ENCODE data around the gene MACROH2A2. TPM values are rescaled to one million over a fixed set of nuclear protein-coding genes. Genes with fewer than 3 reads are reported as not detected.
A peak's percentile ranks its signal among the peaks of the same experiment; 100 is the strongest.

MACROH2A2 gene
- total RNA-seq, 1 donor from 2014 or later: 17.9 TPM

DNA sequence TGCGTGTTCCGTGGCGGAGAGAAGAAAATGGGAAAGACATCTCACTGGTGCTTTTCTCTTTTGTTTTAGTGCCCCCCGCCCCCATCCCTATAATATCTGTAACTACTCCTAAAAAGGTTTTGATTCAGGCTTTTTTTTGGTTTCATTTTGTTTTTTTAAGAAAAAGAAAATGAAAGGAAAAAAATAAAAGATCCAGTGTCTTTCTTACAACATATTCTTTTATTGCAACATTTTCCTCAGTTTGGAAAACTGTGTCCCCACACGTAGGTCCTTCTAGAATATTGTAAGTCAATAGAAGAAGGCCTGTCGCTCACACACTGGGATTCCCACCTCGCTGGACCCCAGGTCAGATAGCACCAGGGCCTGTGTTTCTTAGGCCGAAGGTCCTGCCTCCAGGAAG lies 59.4 kb downstream of the MACROH2A2 start:
- no peak overlapping the region for H3K4me3 ChIP-seq
- no peak overlapping the region for H3K27ac ChIP-seq (replicated peaks)
- peaks cover 69% of the 10 kb centered on the region for H3K36me3 ChIP-seq
- intact Hi-C loops (cut with micrococcal nuclease): no loop called here
- H3K27me3 ChIP-seq (ENCODE audit: low read depth): no peaks in the 10 kb centered on the region
- no peaks in the 10 kb centered on the region for H3K9me3 ChIP-seq (replicated peaks)
- DNase-seq: no peak
- TF ChIP-seq, protein P1, sequence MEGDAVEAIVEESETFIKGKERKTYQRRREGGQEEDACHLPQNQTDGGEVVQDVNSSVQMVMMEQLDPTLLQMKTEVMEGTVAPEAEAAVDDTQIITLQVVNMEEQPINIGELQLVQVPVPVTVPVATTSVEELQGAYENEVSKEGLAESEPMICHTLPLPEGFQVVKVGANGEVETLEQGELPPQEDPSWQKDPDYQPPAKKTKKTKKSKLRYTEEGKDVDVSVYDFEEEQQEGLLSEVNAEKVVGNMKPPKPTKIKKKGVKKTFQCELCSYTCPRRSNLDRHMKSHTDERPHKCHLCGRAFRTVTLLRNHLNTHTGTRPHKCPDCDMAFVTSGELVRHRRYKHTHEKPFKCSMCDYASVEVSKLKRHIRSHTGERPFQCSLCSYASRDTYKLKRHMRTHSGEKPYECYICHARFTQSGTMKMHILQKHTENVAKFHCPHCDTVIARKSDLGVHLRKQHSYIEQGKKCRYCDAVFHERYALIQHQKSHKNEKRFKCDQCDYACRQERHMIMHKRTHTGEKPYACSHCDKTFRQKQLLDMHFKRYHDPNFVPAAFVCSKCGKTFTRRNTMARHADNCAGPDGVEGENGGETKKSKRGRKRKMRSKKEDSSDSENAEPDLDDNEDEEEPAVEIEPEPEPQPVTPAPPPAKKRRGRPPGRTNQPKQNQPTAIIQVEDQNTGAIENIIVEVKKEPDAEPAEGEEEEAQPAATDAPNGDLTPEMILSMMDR (IDR thresholded peaks at IDR 0.05; ENCODE audit: borderline replicate concordance): no peak
- H3K4me1 ChIP-seq: peaks cover 10% of the 10 kb centered on the region

DNA sequence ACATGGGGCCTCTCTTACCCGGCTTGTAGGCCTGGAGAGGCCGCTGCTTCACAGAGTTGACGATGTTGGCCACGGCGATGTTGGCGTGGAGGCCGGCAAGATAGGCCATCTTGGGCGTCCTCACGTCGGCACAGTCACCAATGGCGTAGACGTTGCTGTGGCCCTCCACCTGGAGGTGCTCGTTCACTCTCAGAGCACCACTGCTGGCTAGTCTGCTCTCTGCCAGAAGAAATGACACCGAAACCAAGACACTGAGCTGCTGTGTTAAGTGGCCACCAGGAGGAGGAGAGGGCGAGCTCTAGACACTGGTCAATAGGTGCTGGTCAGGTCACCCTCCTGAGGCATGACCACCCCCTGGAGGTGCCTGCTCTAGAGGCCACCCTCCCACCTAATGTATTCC lies 62.3 kb downstream of the MACROH2A2 start:
- H3K36me3 ChIP-seq: peaks cover 82% of the 10 kb centered on the region
- no peaks in the 10 kb centered on the region for H3K9me3 ChIP-seq (replicated peaks)
- TF ChIP-seq, protein P1 (IDR thresholded peaks at IDR 0.05; ENCODE audit: borderline replicate concordance): no peak
- peaks cover 16% of the 10 kb centered on the region for H3K4me1 ChIP-seq
- no peak overlapping the region for H3K4me3 ChIP-seq
- no peak overlapping the region for H3K27ac ChIP-seq (replicated peaks)
- intact Hi-C loops (cut with micrococcal nuclease): no loop called here
- no peak for DNase-seq
- H3K27me3 ChIP-seq (ENCODE audit: low read depth): no peaks in the 10 kb centered on the region

DNA sequence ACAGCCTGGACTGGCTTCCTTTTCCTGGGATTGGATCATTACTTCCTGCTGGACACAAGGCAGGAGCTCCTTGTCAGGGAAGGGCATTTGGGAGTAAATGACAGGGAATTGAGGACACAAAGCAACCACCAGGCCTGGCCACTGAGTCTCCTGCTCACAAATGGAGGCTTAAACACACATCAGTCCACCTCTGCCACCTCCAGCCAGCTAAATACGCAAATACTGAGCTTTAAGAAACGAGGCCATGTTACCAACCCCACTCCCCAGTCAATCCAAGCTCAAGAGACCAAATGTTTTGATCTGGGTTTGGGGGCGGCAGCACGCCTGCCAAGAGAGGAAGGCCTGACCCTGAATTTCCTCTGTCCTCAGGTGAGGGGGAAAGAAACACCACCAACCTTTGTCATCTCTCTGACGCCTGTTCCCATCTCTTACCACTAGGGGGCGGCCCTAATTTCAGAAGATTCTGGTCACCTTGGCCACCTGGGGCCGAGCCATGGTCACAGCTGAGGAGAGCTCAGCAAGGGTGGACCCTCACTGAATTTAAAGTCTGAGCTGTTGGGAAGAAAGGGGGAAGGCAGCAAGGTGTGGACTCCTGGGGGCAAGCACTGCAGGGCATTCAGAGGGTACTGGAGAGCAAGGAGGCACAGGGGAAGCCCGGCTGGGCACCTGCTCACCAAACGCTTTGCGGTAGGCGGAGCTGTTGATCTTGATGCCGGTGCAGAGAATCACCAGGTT lies 63.5 kb downstream of the MACROH2A2 start:
- TF ChIP-seq, protein P1 (IDR thresholded peaks at IDR 0.05; ENCODE audit: borderline replicate concordance): peak; percentile 87
- Histone ChIP-seq H3K9me3 (replicated peaks) (no peaks in the 10 kb centered on the region), H3K27me3 (ENCODE audit: low read depth) (no peaks in the 10 kb centered on the region), H3K27ac (replicated peaks) (peak overlapping the region; percentile 31), H3K4me1 (peaks cover 18% of the 10 kb centered on the region), H3K4me3 (no peak overlapping the region), H3K36me3 (peaks cover 81% of the 10 kb centered on the region)
- intact Hi-C loops (cut with micrococcal nuclease): no loop called here
- peak; percentile 27 for DNase-seq

DNA sequence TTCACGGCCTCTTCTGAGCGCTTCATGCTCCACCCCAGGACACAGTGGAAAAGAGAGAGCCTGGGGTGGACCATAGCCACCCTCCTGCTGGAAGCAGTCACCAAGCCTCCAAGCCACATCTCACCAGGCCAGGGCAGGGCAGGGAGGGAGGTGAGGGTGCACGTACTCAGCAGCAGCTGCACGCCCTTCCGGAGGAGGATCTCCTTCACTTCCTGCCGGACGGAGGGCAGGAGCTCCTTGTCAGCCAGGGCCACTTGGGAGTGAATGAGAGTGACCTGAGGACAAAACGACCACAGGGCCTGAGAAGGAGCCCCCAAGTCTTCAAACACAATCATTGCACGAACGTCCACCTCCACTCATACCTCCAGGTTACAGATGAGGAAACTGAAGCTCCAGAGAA lies 65.0 kb downstream of the MACROH2A2 start:
- DNase-seq: no peak
- intact Hi-C loops (cut with micrococcal nuclease): no loop called here
- TF ChIP-seq, protein P1 (IDR thresholded peaks at IDR 0.05; ENCODE audit: borderline replicate concordance): no peak
- H3K36me3 ChIP-seq: peaks cover 74% of the 10 kb centered on the region
- no peak overlapping the region for H3K27ac ChIP-seq (replicated peaks)
- H3K27me3 ChIP-seq (ENCODE audit: low read depth): no peaks in the 10 kb centered on the region
- no peaks in the 10 kb centered on the region for H3K9me3 ChIP-seq (replicated peaks)
- H3K4me3 ChIP-seq: no peak overlapping the region
- peaks cover 18% of the 10 kb centered on the region for H3K4me1 ChIP-seq

DNA sequence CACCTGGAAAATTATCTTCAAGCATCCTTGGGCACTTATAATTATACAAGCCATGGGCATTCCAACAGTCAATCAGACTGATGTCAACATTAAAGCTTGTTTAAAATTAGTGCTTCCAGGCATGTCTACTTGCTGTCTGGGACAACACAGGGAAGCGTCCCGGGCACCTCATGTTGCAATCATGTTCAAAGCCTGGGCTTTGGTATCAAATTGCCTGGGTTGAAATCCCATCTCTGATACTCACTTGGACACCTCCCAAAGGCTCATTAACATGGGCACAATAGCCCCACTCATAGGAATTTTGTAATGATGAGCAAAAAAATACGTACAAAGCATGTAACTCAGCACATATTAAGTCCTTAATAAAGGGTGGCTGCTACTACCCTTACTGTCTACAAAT lies 65.5 kb downstream of the MACROH2A2 start:
- intact Hi-C loops (cut with micrococcal nuclease): no loop called here
- TF ChIP-seq, protein P1 (IDR thresholded peaks at IDR 0.05; ENCODE audit: borderline replicate concordance): no peak
- no peak overlapping the region for H3K4me3 ChIP-seq
- no peak overlapping the region for H3K27ac ChIP-seq (replicated peaks)
- no peak for DNase-seq
- H3K36me3 ChIP-seq: peaks cover 74% of the 10 kb centered on the region
- H3K27me3 ChIP-seq (ENCODE audit: low read depth): no peaks in the 10 kb centered on the region
- peaks cover 18% of the 10 kb centered on the region for H3K4me1 ChIP-seq
- H3K9me3 ChIP-seq (replicated peaks): no peaks in the 10 kb centered on the region

All from left ventricle myocardium inferior (tissue), 1 donor.